OCI-LY1 (cell line): Measurements from ENCODE around the gene TENM4.

Source experiments
- H2AFZ ChIP-seq: fragments of 200-600 bp; sonication (generic), shearing (Covaris generic); 2 replicates; pipeline ENCODE4 v1.6.0; 2014; ENCODE audit warnings: antibody characterized with exemption, mild to moderate bottlenecking, low read length
- H3F3A ChIP-seq: fragments of 200-600 bp; sonication (generic), shearing (Covaris generic); 2 replicates; pipeline ENCODE4 v1.6.0; 2014; ENCODE audit warnings: mild to moderate bottlenecking, antibody characterized with exemption, low read length, moderate library complexity; ENCODE audit not compliant: insufficient read depth
- H3K27ac ChIP-seq: fragments of 200-600 bp; sonication (generic); 2 replicates; pipeline ENCODE4 v1.5.1; 2014; ENCODE audit warnings: low read length, mixed run types, mild to moderate bottlenecking, low read depth; ENCODE audit not compliant: poor library complexity, severe bottlenecking
- H3K27me3 ChIP-seq: fragments of 200-600 bp; sonication (generic); 2 replicates; pipeline ENCODE4 v1.6.0; 2014; ENCODE audit warnings: antibody characterized with exemption, mild to moderate bottlenecking, low read length, moderate library complexity; ENCODE audit not compliant: insufficient read depth
- H3K36me3 ChIP-seq: fragments of 200-600 bp; sonication (generic); 2 replicates; pipeline ENCODE4 v1.6.1; 2014; ENCODE audit warnings: mild to moderate bottlenecking, antibody characterized with exemption, low read length, moderate library complexity, mixed read lengths; ENCODE audit not compliant: insufficient read depth
- H3K4me1 ChIP-seq: fragments of 200-600 bp; sonication (generic); 2 replicates; pipeline ENCODE4 v1.5.1; 2014; ENCODE audit warnings: mild to moderate bottlenecking, low read length, moderate library complexity; ENCODE audit not compliant: insufficient read depth, severe bottlenecking
- H3K4me2 ChIP-seq: fragments of 200-600 bp; sonication (generic), shearing (Covaris generic); 2 replicates; pipeline ENCODE4 v1.6.1; 2014; ENCODE audit warnings: low read length
- H3K4me3 ChIP-seq: fragments of 200-600 bp; sonication (generic); 2 replicates; pipeline ENCODE4 v1.5.1; 2014; ENCODE audit warnings: low read length, low read depth, mild to moderate bottlenecking, mixed read lengths; ENCODE audit not compliant: poor library complexity, severe bottlenecking
- H3K79me2 ChIP-seq: fragments of 200-600 bp; shearing (Covaris generic); 2 replicates; pipeline ENCODE4 v1.6.1; 2016; ENCODE audit warnings: mixed run types, low read length, mixed read lengths; ENCODE audit not compliant: insufficient read depth
- H3K9ac ChIP-seq: fragments of 200-600 bp; sonication (generic), shearing (Covaris generic); 2 replicates; pipeline ENCODE4 v1.6.1; 2014; ENCODE audit warnings: mild to moderate bottlenecking, low read length, mixed read lengths
- H3K9me2 ChIP-seq: fragments of 200-600 bp; sonication (generic), shearing (Covaris generic); 2 replicates; pipeline ENCODE4 v1.6.1; 2014; ENCODE audit warnings: low read depth, mild to moderate bottlenecking, low read length, mixed read lengths
- H3K9me3 ChIP-seq: fragments of 200-600 bp; shearing (Covaris generic); 2 replicates; pipeline ENCODE4 v1.6.1; 2014; ENCODE audit warnings: low read length, mixed read lengths
- H4K20me1 ChIP-seq: fragments of 200-600 bp; sonication (generic), shearing (Covaris generic); 2 replicates; pipeline ENCODE4 v1.6.0; 2016; ENCODE audit warnings: mild to moderate bottlenecking, low read length; ENCODE audit not compliant: insufficient read depth
- EZH2 ChIP-seq: fragments of 200-600 bp; sonication (generic), shearing (Covaris generic); IDR thresholded peaks from 2 replicates; pipeline ENCODE4 v1.8.0; 2017; ENCODE audit warnings: borderline replicate concordance, mixed run types, mild to moderate bottlenecking, antibody characterized with exemption, low read length, moderate library complexity, mixed read lengths
- TF ChIP-seq, protein P1 (sequence below): fragments of 200-600 bp; sonication (generic), shearing (Covaris generic); IDR thresholded peaks from 2 replicates; pipeline ENCODE4 v1.5.1; 2017; ENCODE audit warnings: mild to moderate bottlenecking, antibody characterized with exemption, low read length, moderate library complexity, mixed read lengths

The TENM4 gene

GRCh38 chr11:79122759-79123158 lies 318.1 kb downstream of the TENM4 start:
- H3K36me3 ChIP-seq, result no peaks in the 10 kb centered on the region
- H3K9me2 ChIP-seq, result no peaks in the 10 kb centered on the region
- no peak overlapping the region for H3K4me3 ChIP-seq
- no peaks in the 10 kb centered on the region for H3K79me2 ChIP-seq
- TF ChIP-seq, protein P1, sequence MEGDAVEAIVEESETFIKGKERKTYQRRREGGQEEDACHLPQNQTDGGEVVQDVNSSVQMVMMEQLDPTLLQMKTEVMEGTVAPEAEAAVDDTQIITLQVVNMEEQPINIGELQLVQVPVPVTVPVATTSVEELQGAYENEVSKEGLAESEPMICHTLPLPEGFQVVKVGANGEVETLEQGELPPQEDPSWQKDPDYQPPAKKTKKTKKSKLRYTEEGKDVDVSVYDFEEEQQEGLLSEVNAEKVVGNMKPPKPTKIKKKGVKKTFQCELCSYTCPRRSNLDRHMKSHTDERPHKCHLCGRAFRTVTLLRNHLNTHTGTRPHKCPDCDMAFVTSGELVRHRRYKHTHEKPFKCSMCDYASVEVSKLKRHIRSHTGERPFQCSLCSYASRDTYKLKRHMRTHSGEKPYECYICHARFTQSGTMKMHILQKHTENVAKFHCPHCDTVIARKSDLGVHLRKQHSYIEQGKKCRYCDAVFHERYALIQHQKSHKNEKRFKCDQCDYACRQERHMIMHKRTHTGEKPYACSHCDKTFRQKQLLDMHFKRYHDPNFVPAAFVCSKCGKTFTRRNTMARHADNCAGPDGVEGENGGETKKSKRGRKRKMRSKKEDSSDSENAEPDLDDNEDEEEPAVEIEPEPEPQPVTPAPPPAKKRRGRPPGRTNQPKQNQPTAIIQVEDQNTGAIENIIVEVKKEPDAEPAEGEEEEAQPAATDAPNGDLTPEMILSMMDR, result no peak
- TF ChIP-seq EZH2, result no peak
- H3K4me2 ChIP-seq, result no peak overlapping the region
- no peak overlapping the region for H3K9ac ChIP-seq
- H3K4me1 ChIP-seq, result no peaks in the 10 kb centered on the region
- H4K20me1 ChIP-seq, result no peaks in the 10 kb centered on the region
- H3K27me3 ChIP-seq, result no peaks in the 10 kb centered on the region
- H3K9me3 ChIP-seq, result no peaks in the 10 kb centered on the region
- H3F3A ChIP-seq, result no peaks in the 10 kb centered on the region
- no peak overlapping the region for H3K27ac ChIP-seq
- no peak overlapping the region for H2AFZ ChIP-seq

- H3K27me3 ChIP-seq, result no peaks in the 10 kb centered on the region
- H4K20me1 ChIP-seq, result no peaks in the 10 kb centered on the region
- no peak overlapping the region for H3K9ac ChIP-seq
- H2AFZ ChIP-seq, result no peak overlapping the region
- H3K4me3 ChIP-seq, result no peak overlapping the region
- TF ChIP-seq EZH2, result no peak
- TF ChIP-seq, protein P1, result no peak
- H3K9me2 ChIP-seq, result no peaks in the 10 kb centered on the region
- no peak overlapping the region for H3K4me2 ChIP-seq
- H3K36me3 ChIP-seq, result no peaks in the 10 kb centered on the region
- H3K4me1 ChIP-seq, result no peaks in the 10 kb centered on the region
- no peaks in the 10 kb centered on the region for H3K79me2 ChIP-seq
- no peak overlapping the region for H3K27ac ChIP-seq
- H3K9me3 ChIP-seq, result no peaks in the 10 kb centered on the region
- H3F3A ChIP-seq, result no peaks in the 10 kb centered on the region
Observed at GRCh38 chr11:79121351-79121750, 319.5 kb downstream of the TENM4 start.

DNA sequence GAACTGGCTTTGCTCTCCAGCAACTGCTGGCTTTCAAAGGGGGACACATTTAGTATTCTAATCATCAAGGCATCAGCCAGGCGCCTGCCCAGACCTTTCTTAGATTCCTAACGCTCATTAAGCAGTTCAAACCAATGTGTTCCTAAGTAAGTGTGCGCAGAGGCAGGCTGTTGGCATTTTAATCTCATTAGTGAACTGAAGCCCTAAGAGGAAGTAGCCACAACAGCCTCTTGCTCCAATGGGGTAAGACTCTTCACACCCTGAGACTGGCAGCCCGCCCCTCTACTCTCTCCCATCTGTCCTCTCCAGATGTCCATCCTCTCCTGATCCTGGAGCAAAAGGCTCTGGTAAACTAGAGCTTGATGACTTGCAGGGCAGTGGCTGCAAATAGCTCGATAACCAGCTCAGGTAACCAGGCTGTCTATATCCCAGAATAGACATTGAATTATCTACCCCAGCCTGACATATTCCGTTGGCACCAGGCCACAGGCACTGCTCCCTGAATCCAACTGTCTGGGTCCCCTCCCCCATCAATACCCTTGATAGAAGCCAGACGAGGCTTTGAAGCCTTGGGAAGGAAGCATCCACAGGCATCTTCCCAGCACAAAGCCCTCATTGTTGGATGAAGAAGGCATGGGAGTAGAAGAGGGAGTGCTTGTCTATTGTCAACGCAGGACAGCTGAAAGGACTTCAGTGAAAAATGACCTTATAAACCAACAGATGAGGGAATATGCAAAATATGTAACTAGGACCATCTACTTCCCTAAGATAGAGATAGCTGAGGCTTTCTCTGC lies 321.1 kb downstream of the TENM4 start:
- Histone ChIP-seq H3K4me3 (no peak overlapping the region), H3K4me1 (no peaks in the 10 kb centered on the region), H4K20me1 (no peaks in the 10 kb centered on the region), H3K9me3 (no peaks in the 10 kb centered on the region), H3K79me2 (no peaks in the 10 kb centered on the region), H3K9me2 (no peaks in the 10 kb centered on the region), H3K9ac (no peak overlapping the region), H3F3A (no peaks in the 10 kb centered on the region), H2AFZ (no peak overlapping the region), H3K27me3 (no peaks in the 10 kb centered on the region), H3K4me2 (no peak overlapping the region), H3K27ac (no peak overlapping the region), H3K36me3 (no peaks in the 10 kb centered on the region)
- TF ChIP-seq EZH2, result no peak
- TF ChIP-seq, protein P1, result no peak
